Kasumi-1 (cell line): ENCODE measurements around the gene TNK1.
"Not testable (repeated sequence)": the region's sequence is repeated elsewhere in the genome, so short reads cannot be mapped to it uniquely, and the experiment has no call there.

Experiments used
- DNase-seq, 2 experiments: peaks; one replicate each; lab custom pipeline; 2025; lab: John Stamatoyannopoulos, UW

Gene TNK1

DNA sequence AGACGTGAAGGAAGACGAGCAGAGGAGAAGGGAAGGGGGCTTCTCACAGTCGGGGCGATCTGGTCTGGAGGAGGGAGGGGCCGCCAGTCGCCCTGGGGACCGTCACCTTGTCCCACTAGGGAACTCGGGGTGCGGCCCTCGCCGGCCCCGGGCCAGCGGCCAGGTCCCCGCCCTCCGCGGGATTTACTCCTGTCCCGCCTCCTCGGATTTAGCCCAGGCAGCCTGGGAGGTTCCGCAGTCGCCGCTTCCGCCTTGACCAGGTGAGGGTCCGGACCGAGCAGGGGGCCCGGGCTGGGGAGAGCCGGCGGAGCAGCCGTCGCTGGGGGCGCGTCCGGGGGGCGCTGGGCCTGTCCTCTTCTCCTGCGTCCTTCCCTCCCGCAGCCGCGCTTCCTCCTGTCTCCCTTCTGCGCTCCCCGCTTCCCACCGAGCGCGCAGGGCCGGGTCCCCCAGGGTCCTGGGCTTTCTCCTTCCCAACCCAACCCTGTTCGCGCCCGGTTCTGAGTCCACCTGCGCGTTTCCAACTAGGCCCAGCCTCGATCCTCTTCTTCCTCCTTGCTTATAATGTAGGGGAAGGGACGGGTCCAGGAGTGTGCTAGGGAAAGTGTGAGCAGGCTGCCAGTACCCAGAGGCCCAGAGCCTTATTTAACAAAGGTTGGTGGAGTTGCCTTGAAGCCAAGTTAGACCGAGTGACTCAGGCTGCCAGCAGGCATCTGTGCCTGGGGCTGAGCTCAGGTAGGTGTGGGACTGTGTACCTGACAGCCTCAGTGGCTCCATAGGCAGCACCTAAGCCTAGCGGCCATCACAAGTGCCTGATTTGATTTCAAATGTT, at the start of gene TNK1:
Gene TNK1, plus strand, starts transcription at position 235 of the 829 bp plus-strand sequence. CDS start 1,838 bp downstream, outside the sequence.
- DNase-seq = no peak

DNA sequence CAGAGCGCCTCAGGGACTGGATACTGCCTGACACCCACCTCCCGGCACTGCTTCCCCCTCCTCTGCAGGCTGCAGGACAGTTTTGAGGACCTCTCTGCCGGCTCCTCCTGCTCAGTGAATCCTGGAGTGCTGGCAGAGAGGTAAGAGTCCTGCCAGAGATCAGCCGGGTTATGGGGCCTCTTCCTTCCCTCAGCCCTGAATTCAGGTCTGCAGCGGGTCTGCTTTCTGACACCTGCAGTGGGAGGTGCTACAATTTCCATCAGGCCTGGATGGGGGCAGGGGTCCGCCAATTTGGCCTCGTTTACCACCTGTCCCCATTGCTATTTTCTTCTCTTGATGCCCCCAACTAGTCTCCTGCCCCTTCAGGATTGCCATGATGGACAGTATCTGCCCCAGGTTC, 48.8 kb upstream of the TNK1 start:
- DNase-seq = no peak

DNA sequence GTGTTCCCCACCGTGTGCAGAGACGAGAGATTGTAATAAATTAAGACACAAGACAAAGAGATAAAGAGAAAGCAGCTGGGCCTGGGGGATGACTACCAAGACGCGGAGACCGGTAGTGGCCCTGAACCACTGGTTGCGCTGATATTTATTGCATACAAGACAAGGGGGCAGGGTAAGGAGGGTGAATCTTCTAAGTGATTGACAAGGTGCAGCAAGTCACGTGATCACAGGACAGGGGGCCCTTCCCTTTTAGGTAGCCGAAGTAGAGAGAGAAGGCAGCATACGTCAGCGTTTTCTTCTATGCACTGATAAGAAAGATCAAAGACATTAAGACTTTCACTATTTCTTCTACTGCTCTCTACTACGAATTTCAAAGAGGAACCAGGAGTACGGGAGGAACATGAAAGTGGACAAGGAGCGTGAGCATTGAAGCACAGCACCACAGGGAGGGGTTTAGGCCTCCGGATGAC, 48.3 kb upstream of the TNK1 start:
- DNase-seq = not testable (repeated sequence)

DNA sequence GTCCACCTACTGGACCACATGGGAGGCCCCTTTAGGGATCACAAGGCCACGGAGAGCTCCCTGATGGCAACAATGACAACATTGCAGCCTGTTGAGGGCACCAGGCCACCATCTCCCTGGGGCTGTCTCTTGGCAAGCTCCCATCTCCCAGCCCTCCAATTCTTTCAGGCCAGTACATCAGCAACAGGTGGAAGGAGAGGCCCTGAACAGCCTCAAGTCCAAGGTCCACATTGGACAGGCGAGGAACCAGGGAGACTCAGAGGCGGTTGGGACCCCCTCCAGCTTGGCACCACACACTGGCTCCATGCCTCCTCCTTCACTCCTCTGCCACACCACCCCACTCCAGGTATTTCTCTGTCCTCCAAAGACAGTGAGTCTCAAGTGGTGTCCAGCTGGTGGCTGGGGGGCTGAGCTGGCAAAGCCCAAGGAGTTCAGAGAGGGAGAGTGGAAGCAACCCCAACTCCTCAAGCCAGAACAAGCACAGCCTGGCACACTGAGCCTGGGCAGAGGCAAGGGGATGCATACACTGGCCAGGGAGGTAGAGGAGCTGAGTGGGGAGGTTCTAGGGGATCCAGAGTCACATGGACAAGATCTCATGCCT, 45.9 kb upstream of the TNK1 start:
- DNase-seq = no peak

DNA sequence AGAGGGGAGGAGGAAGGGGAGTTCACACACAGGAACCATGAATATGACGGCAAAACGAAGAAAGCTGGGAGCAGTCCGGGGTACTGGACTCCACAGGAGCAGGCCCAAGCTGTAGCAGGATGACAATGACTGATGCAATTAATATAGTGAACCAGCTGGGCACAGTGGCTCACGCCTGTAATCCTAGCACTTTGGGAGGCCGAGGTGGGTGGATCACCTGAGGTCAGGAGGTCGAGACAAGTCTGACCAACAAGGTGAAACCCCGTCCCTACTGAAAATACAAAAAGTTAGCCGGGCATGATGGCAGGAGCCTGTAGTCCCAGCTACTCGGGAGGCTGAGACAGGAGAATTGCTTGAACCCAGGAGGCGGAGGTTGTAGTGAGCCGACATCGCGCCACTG, 45.1 kb upstream of the TNK1 start:
- not testable (repeated sequence) for DNase-seq

DNA sequence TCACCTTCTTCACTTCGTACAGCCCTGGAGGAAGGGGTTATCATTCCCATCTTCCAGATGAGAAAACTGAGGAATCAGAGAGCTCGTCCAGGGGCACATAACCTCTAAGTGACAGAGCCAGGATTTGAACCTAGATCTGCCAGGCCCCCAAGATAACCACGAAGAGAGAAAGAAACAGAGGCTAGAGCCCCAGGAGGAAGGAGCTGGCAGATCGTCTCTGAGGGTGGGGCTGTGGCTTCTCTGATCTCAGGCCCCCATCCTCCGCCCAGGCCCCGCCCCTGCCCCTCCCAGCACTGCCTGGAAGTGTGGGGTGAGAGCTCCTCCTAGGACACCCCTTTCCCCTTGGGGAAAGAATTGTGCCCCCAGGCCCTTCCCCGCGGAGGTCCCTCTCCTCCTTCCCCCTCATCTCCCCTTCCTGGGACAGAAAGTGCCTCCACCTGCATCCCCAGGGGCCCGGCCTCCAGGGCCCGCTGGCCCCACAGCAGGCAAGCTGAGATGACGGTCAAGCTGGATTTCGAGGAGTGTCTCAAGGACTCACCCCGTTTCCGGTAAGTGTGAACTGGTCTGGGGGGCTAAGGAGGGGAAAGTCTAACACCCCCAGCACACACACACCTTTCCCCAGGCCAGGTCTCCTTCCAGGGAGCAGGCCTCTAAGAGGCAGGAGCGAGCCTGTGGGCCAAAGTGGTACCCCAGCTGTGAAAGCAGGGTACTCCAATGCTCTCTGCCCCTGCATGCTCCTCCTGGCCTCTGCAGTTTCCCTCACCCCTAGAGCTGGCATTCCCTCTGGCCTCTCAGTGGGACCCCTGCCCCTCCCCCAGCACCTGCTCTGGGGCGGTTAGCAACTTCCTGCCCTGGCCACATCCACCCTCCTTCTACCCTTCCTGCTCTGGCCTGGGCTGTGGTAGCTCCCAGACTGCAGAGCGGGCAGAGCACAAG, 44.4 kb upstream of the TNK1 start, which contains the start of gene ACAP1:
Gene ACAP1, plus strand, starts transcription at position 290 of the 936 bp plus-strand sequence. Its CDS starts 206 bp downstream, at position 496.
- DNase-seq = peak; percentile 16 to 23

DNA sequence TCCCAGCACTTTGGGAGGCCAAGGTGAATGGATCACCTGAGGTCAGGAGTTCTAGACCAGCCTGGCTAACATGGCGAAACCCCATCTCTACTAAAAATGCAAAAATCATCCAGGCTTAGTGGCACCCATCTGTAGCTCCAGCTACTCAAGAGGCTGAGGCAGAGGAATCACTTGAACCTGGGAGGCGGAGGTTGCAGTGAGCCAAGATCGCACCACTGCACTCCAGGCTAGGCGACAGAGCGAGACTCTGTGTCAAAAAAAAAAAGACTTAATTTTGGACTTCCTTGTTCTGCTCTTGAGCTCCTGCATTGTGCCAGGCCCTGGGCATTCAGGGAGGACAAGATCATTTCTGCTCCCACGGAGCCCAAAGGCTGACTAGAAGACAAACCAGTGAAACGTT, 43.3 kb upstream of the TNK1 start:
- DNase-seq = not testable (repeated sequence)

DNA sequence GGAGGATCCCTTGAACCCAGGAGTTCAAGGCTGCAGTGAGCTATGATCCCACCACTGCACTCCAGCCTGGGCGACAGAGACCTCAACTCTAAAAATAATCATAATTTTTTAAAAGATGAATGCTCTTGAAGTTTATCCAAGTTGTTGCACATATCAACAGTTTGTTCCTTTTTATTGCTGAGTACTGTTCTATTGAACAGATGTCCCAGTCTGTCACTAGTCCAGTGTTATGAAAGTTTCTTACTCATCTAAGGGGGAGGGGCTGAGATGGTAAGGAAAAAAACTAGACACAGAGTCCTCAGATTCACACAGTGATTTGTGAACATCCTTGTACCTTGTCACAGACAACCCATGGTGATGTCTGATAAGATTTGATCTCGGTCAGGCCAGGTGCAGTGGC, 40.7 kb upstream of the TNK1 start:
- DNase-seq = no peak

DNA sequence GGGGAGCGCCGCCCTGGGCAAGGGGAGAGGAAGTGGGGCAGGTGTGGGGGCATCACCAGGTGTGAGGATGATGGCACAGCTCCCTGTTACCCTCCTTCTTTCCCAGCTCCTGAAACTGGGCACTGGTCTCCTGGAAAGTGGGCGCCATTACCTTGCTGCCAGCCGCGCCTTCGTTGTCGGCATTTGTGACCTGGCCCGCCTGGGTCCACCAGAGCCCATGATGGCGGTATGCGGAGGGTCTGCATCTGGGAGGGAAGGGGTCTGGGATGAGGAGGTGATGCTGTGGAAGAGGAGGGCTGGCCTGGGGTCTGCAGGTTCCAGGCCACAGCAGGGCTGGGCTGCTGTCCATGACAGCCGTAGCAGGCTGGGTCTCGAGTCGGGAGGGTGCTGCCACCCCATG, 39.0 kb upstream of the TNK1 start:
- DNase-seq = no peak

DNA sequence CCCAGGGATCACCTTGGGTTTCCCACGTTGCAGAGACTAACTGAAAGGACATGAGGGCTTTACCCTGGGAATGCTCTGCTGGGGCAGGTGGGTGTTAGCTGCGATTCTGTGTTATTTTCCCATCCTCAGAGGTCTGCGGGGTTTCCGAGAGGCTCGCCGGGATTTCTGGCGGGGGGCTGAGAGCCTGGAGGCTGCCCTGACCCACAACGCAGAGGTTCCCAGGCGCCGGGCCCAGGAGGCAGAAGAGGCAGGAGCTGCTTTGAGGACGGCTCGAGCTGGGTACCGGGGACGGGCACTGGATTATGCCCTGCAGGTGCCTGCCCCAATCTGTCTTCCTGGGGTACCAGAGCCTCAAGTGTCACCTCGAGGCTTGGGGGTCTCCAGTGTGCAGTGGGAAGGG, 37.6 kb upstream of the TNK1 start:
- DNase-seq = no peak

DNA sequence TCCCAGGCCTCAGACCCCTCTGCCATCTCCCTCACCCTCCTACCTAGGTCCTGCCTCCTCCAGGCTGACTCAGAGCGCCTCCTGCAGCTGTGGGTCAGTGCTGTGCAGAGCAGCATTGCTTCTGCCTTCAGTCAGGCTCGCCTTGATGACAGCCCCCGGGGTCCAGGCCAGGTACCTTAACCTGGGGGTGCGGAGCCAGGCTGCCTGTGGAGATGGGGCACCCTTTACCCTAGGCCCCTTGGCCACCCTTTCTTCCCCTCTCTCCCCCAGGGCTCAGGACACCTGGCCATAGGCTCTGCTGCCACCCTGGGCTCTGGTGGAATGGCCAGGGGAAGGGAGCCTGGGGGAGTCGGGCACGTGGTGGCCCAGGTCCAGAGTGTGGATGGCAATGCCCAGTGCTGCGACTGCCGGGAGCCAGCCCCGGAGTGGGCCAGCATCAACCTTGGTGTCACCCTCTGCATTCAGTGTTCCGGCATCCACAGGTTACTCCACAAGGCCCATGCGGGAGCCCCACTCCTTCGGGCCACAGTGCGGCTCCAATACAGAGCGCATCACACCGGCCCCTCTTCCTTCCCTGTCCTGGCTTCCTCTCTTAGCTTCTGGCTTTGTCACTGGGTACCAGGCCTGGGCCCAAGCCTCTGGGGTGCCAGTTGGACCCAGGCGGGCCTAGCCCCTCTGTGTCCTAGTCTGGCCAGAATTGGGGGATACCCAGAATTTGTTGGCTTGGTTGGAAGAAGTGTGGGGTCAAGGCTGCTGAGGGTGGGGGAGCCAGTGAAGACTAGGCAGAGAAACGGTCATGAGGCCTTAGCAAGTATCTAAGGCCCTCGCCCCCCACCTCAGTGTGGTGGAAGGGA, 33.9 kb upstream of the TNK1 start:
- no peak for DNase-seq

DNA sequence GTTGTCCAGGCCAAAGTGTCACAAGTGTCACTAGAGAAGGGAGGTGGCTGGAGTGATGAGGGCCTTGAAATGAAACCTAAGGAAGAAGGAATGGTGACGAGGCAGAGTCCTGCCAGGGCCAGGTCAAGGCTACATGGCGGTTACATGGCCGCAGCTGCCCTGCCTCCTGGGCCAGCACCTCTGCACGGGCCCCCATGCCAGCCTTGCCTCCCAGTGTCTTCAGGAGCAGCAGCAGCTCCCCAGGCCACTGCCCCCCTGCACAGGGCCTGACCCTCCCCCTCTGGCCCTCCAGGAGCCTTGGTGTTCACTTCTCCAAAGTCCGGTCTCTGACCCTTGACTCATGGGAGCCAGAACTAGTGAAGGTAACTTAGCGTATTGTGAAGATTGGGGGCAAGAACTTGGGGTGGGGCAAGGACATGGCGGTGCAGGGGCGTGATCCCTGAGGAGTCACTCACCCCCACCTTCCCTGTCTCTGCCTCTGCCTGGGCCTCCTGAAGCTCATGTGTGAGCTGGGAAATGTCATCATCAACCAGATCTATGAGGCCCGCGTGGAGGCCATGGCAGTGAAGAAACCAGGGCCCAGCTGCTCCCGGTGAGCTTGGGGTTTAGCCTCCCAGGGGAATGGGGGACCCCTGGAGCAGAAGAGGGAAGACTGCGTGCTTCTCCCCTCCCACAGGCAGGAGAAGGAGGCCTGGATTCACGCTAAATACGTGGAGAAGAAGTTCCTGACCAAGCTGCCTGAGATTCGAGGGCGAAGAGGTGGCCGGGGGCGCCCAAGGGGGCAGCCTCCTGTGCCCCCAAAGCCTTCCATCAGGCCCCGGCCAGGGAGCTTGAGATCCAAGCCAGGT, 33.0 kb upstream of the TNK1 start:
- DNase-seq = no peak

DNA sequence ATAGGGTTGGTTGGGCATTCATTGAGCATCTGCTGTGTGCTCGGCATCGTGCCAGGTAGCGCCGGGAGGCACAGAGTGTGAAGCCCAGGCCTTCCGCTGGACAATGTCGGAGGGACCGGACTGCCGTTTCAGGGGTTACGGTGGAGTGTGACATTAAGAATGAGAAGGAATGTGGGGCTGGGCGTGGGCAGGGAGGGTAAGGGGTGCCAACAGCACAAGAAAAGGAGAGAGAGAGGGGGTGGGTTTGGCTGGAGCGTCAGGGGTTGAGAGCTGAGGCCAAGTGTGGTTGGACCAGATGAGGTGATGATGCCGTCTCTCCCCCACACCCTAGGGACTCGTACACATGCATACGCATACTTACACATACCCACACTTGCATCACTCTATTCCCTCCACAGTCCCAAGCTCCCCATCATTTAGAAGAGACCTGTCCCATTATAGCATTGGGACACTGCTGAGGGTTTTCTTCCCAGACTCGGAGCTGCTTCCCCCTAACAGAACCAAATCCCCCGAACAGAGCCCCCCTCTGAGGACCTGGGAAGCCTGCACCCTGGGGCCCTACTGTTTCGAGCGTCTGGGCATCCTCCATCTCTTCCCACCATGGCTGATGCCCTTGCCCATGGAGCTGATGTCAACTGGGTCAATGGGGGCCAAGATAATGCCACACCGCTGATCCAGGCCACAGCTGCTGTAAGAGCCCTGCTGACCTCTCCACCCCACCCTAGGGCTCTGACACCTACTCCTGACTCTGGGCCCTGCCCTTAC, 32.2 kb upstream of the TNK1 start:
- DNase-seq = no peak

DNA sequence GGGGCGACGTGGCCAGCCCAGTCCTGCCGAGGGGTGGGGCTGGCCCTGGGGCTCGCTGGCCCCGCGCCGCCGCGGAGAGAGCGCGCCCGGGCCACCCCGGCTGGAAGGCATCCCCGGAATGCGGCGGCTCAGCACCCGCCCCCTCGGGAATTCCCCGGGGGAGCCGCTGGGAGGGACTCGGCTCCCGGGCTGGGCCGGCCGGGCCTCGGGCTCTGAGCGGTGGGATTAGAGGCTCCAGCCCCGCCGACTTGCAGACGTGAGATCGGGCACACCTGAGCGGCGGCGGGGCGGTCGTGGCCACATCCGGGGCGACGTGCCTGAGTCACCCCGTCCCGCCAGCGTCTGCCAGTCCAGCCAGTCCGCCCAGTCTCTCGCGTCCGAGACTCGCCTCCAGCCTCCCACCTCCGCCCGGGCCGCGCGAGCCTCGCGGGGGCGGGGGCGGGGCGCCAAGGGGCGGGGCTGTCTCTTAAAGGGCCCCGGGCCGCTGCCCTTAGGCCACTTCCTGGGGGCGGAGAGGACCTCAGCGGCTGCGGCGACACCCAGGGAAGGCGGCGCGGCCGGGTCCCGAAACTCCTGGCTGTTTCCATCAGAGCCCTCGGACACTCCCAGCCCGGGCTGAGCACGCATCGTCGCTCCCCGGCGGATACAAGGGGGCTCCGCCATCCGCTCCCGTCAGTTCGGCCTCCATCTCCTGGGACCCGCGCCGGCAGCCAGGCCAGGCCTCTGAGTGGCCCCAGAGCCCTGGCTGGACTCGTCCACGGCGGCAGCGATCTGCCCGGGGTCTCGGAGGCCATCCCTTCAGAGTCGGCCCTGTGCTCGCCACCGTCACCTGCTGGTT, 29.0 kb upstream of the TNK1 start, which contains the start of gene KCTD11:
Gene KCTD11, plus strand, starts transcription at position 498 of the 838 bp plus-strand sequence.
- DNase-seq = peak in 1 of 2 experiments; percentile 5

DNA sequence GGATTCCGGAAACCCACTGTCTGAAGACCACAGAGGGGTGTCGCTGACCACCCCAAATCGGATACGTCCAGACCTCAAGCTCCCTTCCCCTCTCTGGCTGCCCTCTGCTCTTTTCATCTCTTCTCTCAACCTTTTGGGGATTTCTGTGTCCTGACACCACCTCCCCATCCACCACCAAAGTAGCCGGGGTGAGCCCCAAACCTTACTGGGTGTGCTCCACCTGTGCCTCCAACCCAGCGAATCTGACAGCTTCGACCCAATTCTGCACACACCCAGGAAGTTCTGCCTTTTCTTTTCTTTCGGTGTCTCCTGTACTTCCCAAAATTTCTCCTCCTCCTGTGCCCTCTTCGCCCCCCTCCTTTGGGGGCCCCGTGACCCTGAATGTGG, 28.4 kb upstream of the TNK1 start:
- no peak for DNase-seq

DNA sequence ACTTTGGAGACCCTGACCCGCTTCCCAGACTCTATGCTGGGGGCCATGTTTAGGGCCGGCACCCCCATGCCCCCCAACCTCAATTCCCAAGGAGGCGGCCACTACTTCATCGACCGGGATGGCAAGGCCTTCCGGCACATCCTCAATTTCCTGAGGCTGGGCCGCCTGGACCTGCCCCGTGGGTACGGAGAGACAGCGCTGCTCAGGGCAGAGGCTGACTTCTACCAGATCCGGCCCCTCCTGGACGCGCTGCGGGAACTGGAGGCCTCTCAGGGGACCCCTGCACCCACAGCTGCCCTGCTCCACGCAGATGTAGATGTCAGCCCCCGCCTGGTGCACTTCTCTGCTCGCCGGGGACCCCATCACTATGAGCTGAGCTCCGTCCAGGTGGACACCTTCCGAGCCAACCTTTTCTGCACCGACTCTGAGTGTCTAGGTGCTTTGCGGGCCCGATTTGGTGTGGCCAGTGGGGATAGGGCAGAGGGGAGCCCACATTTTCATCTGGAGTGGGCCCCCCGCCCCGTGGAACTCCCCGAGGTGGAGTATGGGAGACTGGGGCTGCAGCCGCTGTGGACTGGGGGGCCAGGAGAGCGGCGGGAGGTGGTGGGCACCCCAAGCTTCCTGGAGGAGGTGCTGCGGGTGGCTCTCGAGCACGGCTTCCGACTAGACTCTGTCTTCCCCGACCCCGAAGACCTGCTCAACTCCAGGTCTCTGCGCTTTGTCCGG, 27.8 kb upstream of the TNK1 start:
- no peak for DNase-seq

DNA sequence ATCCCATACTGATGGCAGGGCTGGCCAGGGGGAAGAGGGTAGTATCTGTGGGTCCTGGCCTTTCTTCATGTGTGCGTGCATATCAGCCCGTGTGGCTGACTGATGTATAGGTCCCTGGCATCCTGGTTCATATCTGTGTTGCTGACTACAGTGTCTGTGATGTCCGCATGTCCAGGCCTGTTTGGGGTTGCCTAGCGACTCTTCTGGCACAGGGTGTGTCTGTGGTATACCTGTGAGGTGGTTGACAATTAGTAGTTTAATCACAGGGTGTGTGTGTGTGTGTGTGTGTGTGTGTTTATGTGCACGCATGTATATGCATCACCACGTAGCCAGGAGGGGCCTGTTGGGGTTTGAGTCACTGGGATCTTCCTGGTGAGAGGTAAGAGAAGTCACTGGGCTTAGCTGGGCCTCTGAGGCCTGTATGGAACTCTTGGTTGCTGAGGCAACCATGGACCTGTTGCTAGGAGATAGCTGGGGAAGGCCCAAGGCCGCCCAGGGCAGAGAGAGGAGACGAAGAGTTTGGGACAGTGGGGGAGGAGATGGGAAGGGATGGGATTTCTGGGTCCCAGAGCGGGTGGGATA, 26.5 kb upstream of the TNK1 start:
- no peak for DNase-seq
